Activated CD8-positive, alpha-beta memory T cell treated with anti-CD3 and anti-CD28 coated beads, Interleukin-2, amount 50 U/mL, for 4 hours (primary cell): ENCODE data around the gene TMC1.
"Not testable (repeated sequence)": the region's sequence is repeated elsewhere in the genome, so short reads cannot be mapped to it uniquely, and the experiment has no call there.

Experiments used
- DNase-seq: peaks from one replicate; pipeline ENCODE4 v3.0.0-alpha.2; 2020

TMC1 gene

DNA sequence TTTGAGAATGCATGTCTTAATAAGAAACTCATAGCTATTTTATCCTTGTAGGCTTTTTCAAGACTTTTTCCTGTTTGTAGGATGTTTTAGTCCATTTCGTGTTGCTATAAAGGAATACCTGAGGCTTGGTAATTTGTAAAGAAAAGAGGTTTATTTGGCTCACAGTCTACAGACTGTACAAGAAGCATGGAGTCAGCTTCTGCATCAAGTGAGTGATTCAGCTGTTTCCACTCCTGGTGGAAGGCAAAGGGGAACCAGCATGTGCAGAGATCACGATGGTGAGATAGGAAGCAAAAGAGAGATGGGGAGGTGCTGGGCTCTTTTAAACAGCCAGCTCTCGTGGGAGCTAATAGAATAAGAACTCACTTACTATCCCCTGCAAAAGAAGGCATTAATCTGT lies 254.2 kb downstream of the TMC1 start:
- DNase-seq: no peak

DNA sequence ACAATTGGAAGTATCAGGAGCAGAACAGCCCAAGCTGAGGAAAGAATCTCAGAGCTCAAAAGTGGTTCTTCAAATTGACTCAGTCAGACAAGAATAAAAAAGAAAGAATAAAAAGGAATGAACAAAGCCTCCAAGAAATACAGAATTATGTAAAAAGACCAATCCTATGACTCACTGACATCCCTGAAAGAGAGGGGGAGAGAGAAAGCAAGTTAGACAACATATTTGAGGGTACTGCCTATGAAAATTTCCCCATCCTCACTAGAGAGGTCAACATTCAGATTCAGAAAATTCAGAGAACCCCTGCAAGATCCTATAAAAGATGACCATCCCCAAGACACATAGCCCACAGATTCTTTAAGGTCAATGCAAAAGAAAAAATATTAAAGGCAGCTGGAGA lies 258.2 kb downstream of the TMC1 start:
- no peak for DNase-seq

DNA sequence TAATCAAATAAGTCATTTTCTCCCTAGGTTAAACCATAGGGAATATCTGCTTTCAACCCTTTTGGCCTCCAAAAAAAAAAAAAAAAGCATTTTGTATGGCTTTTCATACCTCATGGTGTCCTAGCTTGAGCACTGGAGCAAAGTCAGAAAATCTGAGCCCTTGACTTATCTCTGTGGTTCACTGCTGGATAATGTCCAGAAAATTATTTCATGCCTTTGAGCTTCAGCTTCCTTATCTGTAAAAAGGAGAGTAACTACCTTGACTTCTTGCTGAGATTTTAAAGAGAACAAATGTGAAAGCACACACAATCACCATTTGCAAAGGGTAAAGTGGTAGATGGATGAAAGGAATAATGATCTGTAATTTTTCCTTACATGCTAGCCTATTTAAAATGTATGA lies 265.5 kb downstream of the TMC1 start:
- DNase-seq: no peak

DNA sequence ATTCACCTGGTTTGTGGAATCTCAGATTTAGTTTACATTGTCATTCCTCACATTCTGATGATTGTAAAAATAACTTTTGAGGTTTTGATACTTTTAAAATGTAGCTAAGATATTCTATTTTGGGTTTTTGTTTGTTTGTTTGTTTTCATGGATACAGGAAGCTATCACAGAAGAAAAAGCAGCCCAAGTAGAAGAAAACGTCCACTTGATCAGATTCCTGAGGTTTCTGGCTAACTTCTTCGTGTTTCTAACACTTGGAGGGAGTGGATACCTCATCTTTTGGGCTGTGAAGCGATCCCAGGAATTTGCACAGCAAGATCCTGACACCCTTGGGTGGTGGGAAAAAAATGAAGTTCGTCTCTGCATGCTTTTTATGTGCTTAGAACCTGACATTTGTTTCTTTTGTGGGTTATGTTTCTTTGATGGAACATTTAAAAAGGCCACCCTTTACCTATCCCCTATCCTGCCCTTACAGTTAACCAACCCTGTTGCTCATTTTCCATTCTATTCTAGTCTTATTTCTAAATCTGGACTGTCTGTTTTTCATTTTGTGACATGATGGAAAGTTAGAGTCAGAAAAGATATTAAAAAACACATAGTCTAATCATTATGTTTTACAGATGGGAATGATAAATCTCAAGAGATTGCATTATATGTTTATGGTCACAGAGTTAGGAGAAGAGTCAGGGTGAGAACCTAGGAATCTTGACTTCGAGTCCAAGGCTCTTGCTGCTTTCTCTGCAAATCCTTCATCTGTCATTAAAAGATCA lies 267.7 kb downstream of the TMC1 start:
- no peak for DNase-seq

DNA sequence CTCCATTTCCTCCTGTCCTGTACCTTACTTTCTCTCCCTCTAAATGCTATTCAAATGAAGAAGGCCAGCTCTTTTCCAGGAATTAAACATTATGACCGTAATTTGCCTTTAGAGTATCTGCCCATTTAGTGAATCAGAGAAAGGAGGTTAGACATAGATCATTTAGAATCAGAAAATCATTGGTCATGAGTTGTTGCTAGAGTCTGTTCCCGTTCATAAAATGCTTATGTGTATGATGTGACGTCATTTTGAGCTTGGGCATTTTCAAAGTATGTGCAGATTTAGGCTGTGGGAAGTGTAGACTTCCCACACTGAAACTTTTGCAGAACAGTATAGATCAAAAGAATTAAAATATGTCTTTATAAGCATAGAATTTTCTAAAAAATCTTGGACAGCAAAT lies 268.5 kb downstream of the TMC1 start:
- DNase-seq: no peak

DNA sequence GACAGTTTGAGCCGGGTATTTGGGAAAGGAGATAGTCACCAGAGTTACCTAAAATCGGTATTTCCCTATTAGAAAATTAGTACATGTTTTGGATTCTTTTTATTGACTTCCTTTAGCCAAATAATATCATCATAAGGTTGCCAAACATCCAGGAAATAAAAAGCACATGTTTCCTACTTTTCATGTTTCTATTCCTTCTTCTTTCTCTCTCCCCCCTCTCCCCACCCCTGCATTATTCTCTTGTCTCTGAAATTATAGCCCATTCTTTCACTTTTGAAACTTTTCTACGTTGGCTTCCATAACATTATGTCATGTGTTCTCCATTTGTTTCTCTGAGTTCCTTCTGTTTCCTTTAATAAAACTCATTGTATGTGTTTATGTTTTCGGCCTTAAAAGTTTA lies 269.6 kb downstream of the TMC1 start:
- DNase-seq: no peak

DNA sequence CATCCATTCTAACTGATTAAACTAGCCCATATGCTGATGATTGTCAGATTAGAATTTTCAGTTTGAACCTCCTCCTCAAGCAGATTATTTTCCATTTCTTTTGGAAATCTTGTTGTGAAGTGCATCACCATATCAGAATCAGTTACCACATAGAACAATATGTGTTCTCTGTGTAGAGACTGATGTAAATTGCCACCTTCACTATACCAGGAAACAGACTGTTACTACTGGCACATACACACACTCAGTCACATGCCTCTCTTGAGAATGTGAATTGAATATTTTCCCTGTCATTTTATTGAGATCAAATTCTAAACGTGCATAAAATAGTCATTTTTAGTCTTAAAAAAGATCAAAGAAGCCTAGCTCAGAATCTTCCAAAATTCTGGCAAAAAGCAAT lies 270.0 kb downstream of the TMC1 start:
- DNase-seq: no peak

DNA sequence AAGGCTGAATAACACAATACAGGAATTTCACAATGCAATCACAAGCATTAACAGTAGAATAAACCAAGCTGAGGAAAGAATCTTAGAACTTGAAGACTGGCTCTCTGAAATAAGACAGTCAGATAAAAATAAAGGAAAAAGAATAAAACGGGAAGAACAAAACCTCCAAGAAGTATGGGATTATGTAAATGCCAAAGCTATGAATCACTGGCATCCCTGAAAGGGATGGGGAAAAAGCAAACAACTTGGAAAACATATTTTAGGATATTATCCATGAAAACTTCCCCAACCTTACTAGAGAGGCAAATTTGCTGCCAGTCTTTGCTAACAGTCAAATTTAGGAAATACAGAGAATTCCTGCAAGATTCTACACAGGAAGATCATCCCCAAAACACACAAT lies 273.5 kb downstream of the TMC1 start:
- no peak for DNase-seq

DNA sequence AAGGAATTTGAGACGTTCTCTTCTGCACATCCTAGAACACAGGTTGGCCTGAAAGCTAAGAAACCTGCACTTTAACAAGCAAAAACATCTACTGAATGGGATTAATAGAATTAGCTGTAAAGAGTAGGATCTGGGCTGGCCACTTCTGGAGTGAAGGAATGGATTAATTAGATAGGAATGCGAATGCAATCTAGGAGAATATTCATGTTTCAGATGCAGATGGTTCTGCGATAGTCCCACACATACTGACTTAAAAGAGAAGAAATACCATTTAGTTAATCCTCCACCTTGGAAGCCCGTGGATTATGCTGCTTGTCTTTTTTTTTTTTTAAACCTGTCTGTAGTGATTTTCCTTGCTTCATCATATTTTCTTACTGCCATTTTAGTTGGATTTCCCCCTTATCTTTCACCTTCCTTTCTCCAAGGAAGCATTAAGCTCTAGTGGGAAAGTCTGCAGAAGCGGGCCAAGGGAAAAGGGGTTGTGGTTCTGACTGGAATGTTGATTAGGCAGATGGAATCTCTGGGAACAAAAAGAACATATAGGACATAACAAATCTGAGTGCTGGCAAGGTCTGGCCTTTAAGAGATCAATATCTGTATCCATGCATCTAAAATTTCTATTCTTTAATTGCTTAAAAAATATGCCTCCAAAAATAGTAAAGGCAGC lies 279.1 kb downstream of the TMC1 start:
- DNase-seq: no peak

DNA sequence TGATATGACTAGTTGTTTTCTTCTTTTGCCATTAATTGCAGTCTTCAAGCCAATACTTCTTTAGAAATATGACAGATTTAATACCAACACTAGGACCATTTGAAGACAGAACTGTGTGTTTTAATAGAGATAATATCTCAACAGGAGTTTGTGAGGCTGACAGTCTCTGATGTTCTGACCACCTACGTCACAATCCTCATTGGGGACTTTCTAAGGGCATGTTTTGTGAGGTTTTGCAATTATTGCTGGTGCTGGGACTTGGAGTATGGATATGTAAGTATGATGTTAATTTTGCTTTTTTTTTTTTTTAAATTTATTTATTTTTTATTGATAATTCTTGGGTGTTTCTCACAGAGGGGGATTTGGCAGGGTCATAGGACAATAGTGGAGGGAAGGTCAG lies 283.8 kb downstream of the TMC1 start:
- no peak for DNase-seq

DNA sequence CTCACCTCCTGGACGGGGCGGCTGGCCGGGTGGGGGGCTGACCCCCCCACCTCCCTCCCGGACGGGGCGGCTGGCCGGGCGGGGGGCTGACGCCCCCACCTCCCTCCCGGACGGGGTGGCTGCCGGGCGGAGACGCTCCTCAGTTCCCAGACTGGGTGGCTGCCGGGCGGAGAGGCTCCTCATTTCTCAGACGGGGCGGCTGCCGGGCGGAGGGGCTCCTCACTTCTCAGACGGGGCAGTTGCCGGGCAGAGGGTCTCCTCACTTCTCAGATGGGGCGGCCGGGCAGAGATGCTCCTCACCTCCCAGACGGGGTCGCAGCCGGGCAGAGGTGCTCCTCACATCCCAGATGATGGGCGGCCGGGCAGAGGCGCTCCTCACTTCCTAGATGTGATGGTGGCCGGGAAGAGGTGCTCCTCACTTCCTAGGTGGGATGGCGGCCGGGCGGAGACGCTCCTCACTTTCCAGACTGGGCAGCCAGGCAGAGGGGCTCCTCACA lies 285.0 kb downstream of the TMC1 start:
- not testable (repeated sequence) for DNase-seq

DNA sequence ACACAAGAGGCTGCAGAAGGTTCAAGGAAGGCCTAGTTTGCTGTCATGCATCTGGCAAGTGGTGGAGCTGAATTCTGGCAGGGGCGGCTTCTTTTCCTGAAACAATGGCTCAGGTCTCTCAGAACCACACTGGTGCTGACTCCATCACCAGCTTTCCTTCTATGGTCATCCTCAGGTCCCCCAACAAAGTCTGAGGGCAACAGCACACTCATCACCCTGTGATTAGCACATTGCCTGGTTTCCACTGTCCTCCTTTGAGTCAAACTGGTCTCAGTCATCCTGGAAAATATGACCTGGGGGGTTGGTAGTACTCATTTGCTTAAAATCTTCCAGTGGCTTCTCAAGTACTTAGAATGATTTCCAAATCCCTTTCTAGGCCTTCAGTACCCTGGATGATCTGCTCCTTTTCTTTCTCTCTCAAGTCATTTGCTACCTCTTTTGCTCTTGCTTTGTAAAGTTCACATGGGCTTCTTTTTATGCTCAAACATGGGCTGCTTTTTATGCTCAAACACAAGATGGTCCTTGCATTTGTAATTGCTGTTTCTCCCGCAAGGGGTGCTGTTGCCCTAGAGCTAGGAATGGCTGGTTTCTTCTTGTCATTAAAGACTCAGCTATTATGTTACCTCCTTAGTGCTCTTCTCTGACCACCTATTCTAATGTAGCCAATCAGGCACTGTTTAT lies 286.5 kb downstream of the TMC1 start:
- DNase-seq: no peak

DNA sequence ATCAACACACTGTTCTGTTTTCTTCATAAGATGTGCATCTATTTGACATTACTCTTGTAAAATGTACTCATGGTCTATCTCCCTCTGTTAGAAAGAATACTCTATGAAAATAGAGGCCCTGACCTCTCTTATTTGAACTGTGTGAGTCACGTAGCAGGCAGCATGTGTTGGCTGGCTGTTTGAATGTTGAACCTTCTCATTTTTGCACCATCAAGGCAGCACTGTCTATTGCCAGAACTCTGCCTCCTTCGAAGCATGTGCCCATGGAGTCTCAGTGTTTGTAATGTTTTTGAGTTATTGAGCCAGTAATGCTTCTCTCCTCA lies 287.0 kb downstream of the TMC1 start:
- no peak for DNase-seq

DNA sequence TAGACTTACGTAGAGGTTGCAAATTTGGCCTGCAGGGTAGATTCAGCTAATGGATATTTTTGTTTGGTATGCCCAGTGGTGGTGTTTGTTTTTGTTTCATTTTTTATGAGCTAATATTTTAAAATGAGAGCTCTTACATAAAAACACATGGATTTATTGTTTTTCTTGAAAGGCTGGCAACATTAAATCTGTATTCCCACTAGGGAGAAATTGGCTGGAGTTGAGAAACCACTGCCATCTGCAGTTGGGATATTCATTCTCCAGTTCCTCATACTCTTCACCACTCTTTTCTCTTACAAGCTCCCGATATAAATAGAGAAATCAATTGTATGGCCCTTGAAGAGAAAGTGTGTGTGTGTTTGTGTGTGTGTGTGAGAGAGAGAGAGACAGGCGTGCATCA lies 288.2 kb downstream of the TMC1 start:
- no peak for DNase-seq

DNA sequence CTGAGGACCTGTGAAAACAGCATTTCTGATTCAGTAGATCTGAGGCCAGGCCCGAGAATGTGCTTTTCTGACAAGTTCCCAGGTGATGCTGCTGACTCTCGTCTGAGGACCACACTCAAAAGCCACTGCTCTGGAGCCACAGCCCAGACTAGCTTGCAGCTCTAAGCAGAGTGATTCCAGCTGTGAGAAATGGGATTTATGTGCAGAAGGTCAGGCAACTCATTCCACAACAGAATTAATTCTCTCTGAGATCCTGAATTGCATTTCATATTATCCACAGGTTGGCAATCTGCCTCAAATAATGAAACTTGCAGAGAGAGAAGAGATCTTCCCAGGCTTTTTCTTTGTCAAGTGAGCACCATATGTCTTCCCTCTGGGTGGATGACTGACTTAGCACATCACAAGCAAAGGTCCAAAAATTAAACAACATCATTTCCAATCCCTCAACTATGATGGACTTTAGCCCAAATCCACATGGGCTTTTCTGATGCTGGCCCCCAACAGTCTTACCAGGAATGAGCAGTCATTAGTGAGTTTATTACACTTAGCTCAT lies 291.2 kb downstream of the TMC1 start:
- no peak for DNase-seq

DNA sequence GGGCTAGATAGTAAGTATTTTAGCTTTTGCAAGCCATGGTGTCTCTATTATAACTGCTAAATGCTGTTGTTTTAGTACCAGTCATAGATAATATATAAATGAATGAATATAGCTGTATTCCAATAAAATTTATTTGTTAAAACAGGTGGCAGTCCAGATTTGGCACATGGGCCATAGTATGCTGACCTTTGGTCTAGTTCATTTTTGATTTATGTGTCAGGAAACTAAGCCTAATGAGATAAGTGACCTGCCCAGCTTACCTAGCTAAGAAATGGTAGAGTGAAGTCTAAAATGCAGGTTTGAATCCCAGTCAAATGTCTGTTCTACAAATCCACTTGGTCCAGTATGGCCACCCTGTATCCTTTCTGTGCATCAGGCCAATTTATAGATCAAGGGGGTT lies 292.1 kb downstream of the TMC1 start:
- no peak for DNase-seq

DNA sequence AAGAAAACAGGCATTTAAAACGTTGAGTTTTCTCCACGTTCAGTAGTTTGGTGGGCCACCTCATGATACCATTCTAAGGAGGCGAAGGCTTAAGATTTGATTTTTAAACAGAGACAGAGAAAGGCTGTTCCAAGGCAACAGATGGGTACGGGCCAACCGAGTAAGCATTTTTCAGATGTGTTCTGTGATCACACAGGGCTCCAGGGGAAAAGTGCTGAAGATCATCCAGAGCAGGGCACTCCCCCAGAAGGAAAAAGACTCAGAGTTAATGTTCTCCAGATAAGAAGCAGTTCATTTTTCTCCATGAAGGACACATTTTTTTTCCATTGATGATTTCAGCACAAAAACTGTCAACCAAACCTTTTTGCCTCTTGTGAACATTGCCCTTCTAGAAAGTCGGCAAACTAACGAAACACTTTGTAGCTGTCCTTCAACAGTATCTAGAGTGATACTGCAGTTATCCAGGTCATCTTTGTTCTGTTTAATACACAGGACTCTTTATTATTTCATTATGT lies 292.7 kb downstream of the TMC1 start:
- no peak for DNase-seq

DNA sequence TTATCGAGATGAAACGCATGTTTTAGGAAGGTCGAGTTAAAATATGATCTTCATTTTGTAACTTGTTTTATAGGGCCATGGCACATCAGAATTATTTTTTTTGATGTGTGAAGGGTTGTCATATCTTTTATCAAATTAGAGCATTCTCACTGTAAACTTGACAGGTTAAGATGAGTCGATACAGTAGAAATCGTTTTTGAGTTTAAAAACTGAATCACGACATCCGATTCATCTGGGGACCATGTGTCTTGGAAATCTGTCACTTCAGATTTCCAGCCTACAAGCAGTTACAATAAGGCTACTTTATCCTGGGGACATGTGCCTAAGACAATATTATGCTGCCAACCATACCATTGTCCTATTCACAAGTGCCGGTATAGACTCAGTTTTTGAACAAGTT lies 295.3 kb downstream of the TMC1 start:
- no peak for DNase-seq

DNA sequence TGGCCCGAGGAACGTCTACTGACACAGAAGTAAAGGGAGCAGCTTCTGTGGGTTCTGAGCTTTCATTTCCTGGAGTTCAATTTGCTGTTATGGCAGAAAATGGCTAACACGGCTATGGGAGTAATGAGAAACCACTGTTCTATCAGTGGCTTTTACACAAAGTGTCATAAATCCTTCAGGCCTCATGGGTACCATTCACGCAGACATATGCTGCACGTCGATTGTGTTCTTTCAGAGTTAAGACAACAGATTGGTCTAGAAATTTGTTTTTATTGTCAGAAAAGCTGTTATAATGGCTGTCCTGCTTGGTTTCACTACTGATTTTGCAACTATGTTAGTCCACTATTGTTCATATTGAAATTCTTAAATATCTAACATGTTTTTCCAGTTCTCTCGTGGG lies 296.0 kb downstream of the TMC1 start:
- DNase-seq: no peak

DNA sequence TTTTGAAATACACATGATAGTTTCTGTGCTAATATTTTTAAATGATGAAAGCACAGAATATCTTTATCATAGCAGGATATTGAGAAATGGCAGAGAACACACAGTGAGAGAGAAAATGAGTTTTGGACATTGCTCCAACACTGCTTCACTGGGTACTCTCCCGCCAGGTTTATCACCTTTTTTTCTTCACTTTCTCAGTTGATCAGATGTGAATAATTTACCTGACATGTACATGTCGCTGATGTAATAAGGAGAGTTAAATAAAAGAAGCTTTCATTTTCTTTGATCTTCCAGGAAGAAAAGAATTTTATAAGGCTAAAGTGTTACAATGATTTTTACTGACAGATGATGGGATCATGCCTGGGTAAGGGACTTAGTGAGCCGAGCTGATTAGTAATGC lies 297.0 kb downstream of the TMC1 start:
- no peak for DNase-seq

DNA sequence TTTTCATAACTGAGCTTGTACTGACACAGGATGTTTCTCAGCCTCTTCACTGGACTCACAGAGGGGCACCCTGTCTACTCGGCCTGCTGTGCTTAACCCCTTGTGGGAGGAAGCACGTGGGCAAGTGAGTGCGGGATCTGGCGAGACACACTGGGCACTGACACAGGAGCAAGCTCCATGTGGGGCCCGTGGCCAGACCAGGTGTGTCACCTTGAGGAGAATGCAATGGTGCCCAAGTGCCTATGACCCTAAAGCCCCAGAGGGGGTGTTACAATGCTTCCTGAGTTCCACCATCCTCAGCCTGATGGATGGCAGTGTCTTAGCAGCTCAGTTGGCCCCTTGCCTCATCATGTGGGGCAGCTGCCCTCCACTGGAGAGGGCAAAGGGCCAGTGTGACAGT lies 302.6 kb downstream of the TMC1 start:
- DNase-seq: no peak

DNA sequence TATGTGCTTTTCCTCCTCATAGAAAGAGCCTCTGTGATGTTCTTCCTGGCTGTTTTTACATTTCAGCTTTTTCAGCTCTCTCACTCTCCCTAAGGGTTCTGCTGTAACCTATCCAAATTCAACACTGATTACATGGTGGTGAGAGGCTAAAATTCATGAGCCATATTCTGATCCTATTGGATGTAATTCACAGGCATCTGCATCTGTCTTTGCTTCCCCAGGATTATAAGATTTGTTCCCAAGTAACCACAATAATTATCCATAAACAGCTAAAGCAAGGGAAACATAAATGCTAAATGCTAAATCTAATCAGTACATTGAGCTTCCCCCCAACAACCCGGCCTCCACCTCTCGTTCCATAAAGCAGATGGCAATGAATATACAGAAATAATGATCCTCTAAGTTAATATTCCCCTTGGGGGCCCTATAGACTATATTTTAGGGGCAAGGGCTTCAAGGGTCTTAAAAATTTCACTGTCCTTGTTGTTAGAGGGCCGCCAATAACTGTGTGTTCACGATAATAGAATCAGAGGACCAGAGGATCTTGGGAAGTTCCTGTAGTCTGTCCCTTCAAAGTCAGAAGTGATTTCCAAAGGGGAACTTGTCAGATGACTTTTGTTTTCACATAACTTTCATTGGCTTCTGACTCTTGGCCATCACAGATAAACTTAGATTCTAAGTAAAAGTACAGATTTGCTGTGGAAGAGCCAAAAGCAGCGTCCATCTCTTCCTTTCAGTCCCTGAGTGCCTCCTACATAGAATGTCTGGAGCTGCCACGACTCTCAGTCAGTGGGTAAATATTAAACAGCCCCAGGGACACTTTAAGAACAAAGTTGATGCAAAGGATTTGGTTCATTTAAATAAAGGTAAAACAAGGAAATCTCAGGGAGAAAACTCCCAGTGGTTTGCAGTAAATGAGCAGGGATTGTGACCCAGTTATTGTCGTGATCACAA lies 305.9 kb downstream of the TMC1 start:
- no peak for DNase-seq
